ENCODE data around the gene SEMA4C. TPM values are rescaled to one million over a fixed set of nuclear protein-coding genes. Genes with fewer than 3 reads are reported as not detected.
A peak's percentile ranks its signal among the peaks of the same experiment; 100 is the strongest.

SEMA4C gene
- total RNA-seq, 2 donors from 2014 or later: 82.5 to 92.1 TPM

DNA sequence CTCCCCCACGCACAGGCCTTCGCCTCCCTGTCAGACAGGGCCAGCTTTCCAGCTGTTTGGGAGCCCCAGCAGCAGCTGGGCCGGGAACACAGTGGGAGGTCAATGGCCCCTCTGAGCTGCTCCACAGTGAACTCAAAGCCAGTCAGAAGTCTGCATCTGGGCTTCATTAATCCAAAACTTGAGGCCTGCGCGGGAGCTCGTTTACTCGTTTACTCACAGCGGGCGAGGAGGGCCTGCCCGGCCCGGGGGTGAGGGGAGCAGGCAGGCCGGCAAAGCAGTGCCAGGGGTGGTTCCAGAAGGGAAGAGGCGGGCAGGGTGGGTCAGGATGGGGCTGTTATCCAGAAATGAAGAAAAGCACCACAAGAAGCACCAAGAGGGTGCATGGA, 36.8 kb upstream of the SEMA4C start:
- peak overlapping the region; percentile 28 for H3K4me3 Mint-ChIP-seq
- Histone ChIP-seq H3K4me3 (ENCODE audit: low read length) (no peak overlapping the region), H3K27ac (ENCODE audit: low read depth, low read length) (peak overlapping the region; percentile 78), H3K9me3 (ENCODE audit: control insufficient read depth, low read length) (no peaks in the 10 kb centered on the region), H3K36me3 (ENCODE audit: control insufficient read depth, insufficient read depth, low read length) (no peaks in the 10 kb centered on the region), H3K27me3 (ENCODE audit: control insufficient read depth, insufficient read depth, low read length, poor library complexity, severe bottlenecking) (no peaks in the 10 kb centered on the region), H3K9ac (ENCODE audit: extremely low read depth, low read length, poor library complexity, severe bottlenecking) (no peak overlapping the region), H3K4me1 (ENCODE audit: control insufficient read depth, insufficient read depth, low read length) (peaks cover 7% of the 10 kb centered on the region)
- H3K36me3 Mint-ChIP-seq (ENCODE audit: low read depth): no peaks in the 10 kb centered on the region
- peak; percentile 85 for DNase-seq
- H3K9me3 Mint-ChIP-seq: no peaks in the 10 kb centered on the region
- TF ChIP-seq CTCF (conservative IDR thresholded peaks at IDR 0.05): no peak
- peak overlapping the region; percentile 82 for H3K27ac Mint-ChIP-seq
- peaks cover 12% of the 10 kb centered on the region for H3K4me1 Mint-ChIP-seq
- H3K27me3 Mint-ChIP-seq (ENCODE audit: insufficient read depth): peaks cover 4% of the 10 kb centered on the region
- 9 to 38% methylated on average over 7 to 13 of the region's 13 CpGs for WGBS, 2 experiments (ENCODE audit: insufficient coverage in 1 of 2, insufficient read length in 1 of 2)

DNA sequence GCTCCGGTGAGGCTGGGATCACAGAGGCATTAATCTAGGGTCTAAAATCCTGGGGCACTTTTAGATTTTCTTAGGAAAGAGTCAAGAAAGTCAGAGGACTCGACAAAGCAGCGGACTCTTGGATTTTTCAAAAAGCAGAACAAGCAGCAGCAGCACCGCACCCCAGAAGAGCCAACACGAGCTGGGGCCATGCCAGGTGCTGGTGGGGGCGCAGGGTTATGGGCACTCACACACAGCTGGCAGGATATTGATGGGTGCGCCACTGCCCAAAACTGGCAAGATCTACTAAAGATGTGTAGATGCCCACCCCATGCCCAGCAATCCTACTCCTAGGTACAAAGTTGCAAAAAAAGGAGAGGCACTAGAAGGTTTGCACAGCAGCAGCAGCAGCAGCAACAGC, 33.9 kb upstream of the SEMA4C start:
- TF ChIP-seq CTCF (conservative IDR thresholded peaks at IDR 0.05): no peak

DNA sequence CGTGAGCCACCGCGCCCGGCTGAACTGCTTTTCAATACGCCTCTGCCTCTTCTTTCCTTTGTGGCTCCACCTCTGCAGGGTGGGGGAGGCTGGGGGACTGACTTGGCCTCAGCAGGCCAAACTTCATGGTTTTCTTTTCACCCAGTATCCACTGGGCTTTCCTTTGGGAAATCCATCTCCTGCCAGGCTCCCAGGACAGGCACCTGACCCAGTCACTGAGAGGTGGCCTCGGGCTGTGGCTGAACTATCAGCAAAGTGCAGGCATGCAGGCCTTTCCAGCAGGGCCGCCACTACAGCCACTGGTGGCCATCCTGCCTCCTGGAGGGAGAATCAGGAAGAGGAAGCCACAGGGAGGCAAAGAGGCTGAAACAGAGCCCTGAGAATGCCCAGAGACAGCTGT, 33.4 kb upstream of the SEMA4C start:
- H3K4me1 Mint-ChIP-seq: peaks cover 12% of the 10 kb centered on the region
- no peak for DNase-seq
- H3K27ac ChIP-seq (ENCODE audit: low read depth, low read length): no peak overlapping the region
- no peaks in the 10 kb centered on the region for H3K27me3 ChIP-seq (ENCODE audit: control insufficient read depth, insufficient read depth, low read length, poor library complexity, severe bottlenecking)
- H3K27ac Mint-ChIP-seq: no peak overlapping the region
- H3K27me3 Mint-ChIP-seq (ENCODE audit: insufficient read depth): no peaks in the 10 kb centered on the region
- H3K9ac ChIP-seq (ENCODE audit: extremely low read depth, low read length, poor library complexity, severe bottlenecking): no peak overlapping the region
- no peaks in the 10 kb centered on the region for H3K36me3 ChIP-seq (ENCODE audit: control insufficient read depth, insufficient read depth, low read length)
- H3K36me3 Mint-ChIP-seq (ENCODE audit: low read depth): no peaks in the 10 kb centered on the region
- no peak overlapping the region for H3K4me3 Mint-ChIP-seq
- H3K4me3 ChIP-seq (ENCODE audit: low read length): no peak overlapping the region
- H3K9me3 ChIP-seq (ENCODE audit: control insufficient read depth, low read length): no peaks in the 10 kb centered on the region
- WGBS, 2 experiments (ENCODE audit: insufficient coverage in 1 of 2, insufficient read length in 1 of 2): 92 to 94% methylated on average over 3 to 7 of the region's 7 CpGs
- H3K9me3 Mint-ChIP-seq: no peaks in the 10 kb centered on the region
- TF ChIP-seq CTCF (conservative IDR thresholded peaks at IDR 0.05): peak; percentile 39
- H3K4me1 ChIP-seq (ENCODE audit: control insufficient read depth, insufficient read depth, low read length): peaks cover 7% of the 10 kb centered on the region

More for the DNA sequence above, 33.9 kb upstream of the SEMA4C start:
- peak overlapping the region; percentile 22 for H3K27ac ChIP-seq (ENCODE audit: low read depth, low read length)
- no peaks in the 10 kb centered on the region for H3K27me3 ChIP-seq (ENCODE audit: control insufficient read depth, insufficient read depth, low read length, poor library complexity, severe bottlenecking)
- no peak overlapping the region for H3K9ac ChIP-seq (ENCODE audit: extremely low read depth, low read length, poor library complexity, severe bottlenecking)
- H3K9me3 ChIP-seq (ENCODE audit: control insufficient read depth, low read length): no peaks in the 10 kb centered on the region
- H3K36me3 ChIP-seq (ENCODE audit: control insufficient read depth, insufficient read depth, low read length): no peaks in the 10 kb centered on the region
- H3K27me3 Mint-ChIP-seq (ENCODE audit: insufficient read depth): no peaks in the 10 kb centered on the region
- H3K4me3 ChIP-seq (ENCODE audit: low read length): no peak overlapping the region
- H3K36me3 Mint-ChIP-seq (ENCODE audit: low read depth): no peaks in the 10 kb centered on the region
- H3K27ac Mint-ChIP-seq: no peak overlapping the region
- DNase-seq: no peak
- H3K9me3 Mint-ChIP-seq: no peaks in the 10 kb centered on the region
- 96 to 100% methylated on average over 5 to 7 of the region's 7 CpGs for WGBS, 2 experiments (ENCODE audit: insufficient coverage in 1 of 2, insufficient read length in 1 of 2)
- H3K4me1 Mint-ChIP-seq: peaks cover 12% of the 10 kb centered on the region
- peaks cover 7% of the 10 kb centered on the region for H3K4me1 ChIP-seq (ENCODE audit: control insufficient read depth, insufficient read depth, low read length)
- no peak overlapping the region for H3K4me3 Mint-ChIP-seq
